ENCODE measurements around the gene PIN1.

- TF ChIP-seq EZH2phosphoT487 (IDR thresholded peaks at IDR 0.05; ENCODE audit: insufficient read depth, low read depth) (no peak), EZH2 (IDR thresholded peaks at IDR 0.05; ENCODE audit: insufficient read depth, poor library complexity, severe bottlenecking) (no peak)
Measured at GRCh38 chr19:9862938-9863337, 27.8 kb downstream of the PIN1 start.
